ENCODE results near the gene HDAC4. TPM values are rescaled to one million over a fixed set of nuclear protein-coding genes. Genes with fewer than 3 reads are reported as not detected.

The HDAC4 gene
- total RNA-seq, 1 donor from 2014 or later: 11.8 TPM

- no peak overlapping the region for H2AFZ ChIP-seq (ENCODE audit: low read depth, low read length)
- no peaks in the 10 kb centered on the region for H4K20me1 ChIP-seq (ENCODE audit: insufficient read depth, low read length)
- Mint-ChIP-seq H3K9me3 (ENCODE audit: unreplicated experiment) (no peaks in the 10 kb centered on the region), H3K27ac (ENCODE audit: unreplicated experiment) (no peak overlapping the region), H3K4me1 (ENCODE audit: low read depth, unreplicated experiment) (peaks cover 3% of the 10 kb centered on the region), H3K27me3 (ENCODE audit: low read depth, unreplicated experiment) (no peaks in the 10 kb centered on the region), H3K4me3 (ENCODE audit: unreplicated experiment) (no peak overlapping the region), H3K36me3 (ENCODE audit: low read depth, unreplicated experiment) (peaks cover 19% of the 10 kb centered on the region)
- no peak overlapping the region for H3K4me3 ChIP-seq (ENCODE audit: insufficient read depth, low read depth, low read length)
- H3K4me1 ChIP-seq (ENCODE audit: insufficient read depth, low read length): no peaks in the 10 kb centered on the region
- H3K27me3 ChIP-seq (ENCODE audit: insufficient read depth, low read length): no peaks in the 10 kb centered on the region
- FAIRE-seq (no peak), DNase-seq (ENCODE audit: low read depth) (no peak)
- no peak for TF ChIP-seq EZH2 (IDR thresholded peaks at IDR 0.05; ENCODE audit: insufficient read depth, low read length)
- TF ChIP-seq CTCF (IDR thresholded peaks at IDR 0.05; ENCODE audit: insufficient read depth, low read depth, low read length): no peak
- H3K9me3 ChIP-seq (ENCODE audit: insufficient read depth, low read depth, low read length): no peaks in the 10 kb centered on the region
- no peaks in the 10 kb centered on the region for H3K36me3 ChIP-seq (ENCODE audit: insufficient read depth, low read length)
- no peak overlapping the region for H3K27ac ChIP-seq (ENCODE audit: low read depth, low read length)
- no peak overlapping the region for H3K4me2 ChIP-seq (ENCODE audit: low read length)
- H3K9ac ChIP-seq (ENCODE audit: low read length): no peak overlapping the region
- H3K79me2 ChIP-seq (ENCODE audit: insufficient read depth, low read length): no peaks in the 10 kb centered on the region
Measured at GRCh38 chr2:239131521-239131920, 269.3 kb downstream of the HDAC4 start.

- H3K9me3 Mint-ChIP-seq (ENCODE audit: unreplicated experiment): no peaks in the 10 kb centered on the region
- TF ChIP-seq CTCF (IDR thresholded peaks at IDR 0.05; ENCODE audit: insufficient read depth, low read depth, low read length): no peak
- TF ChIP-seq EZH2 (IDR thresholded peaks at IDR 0.05; ENCODE audit: insufficient read depth, low read length): no peak
- H3K27ac Mint-ChIP-seq (ENCODE audit: unreplicated experiment): no peak overlapping the region
- Histone ChIP-seq H3K4me2 (ENCODE audit: low read length) (no peak overlapping the region), H3K27ac (ENCODE audit: low read depth, low read length) (no peak overlapping the region), H3K9me3 (ENCODE audit: insufficient read depth, low read depth, low read length) (no peaks in the 10 kb centered on the region), H3K4me1 (ENCODE audit: insufficient read depth, low read length) (no peaks in the 10 kb centered on the region), H2AFZ (ENCODE audit: low read depth, low read length) (no peak overlapping the region), H3K4me3 (ENCODE audit: insufficient read depth, low read depth, low read length) (no peak overlapping the region), H3K27me3 (ENCODE audit: insufficient read depth, low read length) (no peaks in the 10 kb centered on the region), H4K20me1 (ENCODE audit: insufficient read depth, low read length) (no peaks in the 10 kb centered on the region), H3K79me2 (ENCODE audit: insufficient read depth, low read length) (no peaks in the 10 kb centered on the region), H3K9ac (ENCODE audit: low read length) (no peak overlapping the region), H3K36me3 (ENCODE audit: insufficient read depth, low read length) (no peaks in the 10 kb centered on the region)
- no peak overlapping the region for H3K4me3 Mint-ChIP-seq (ENCODE audit: unreplicated experiment)
- no peaks in the 10 kb centered on the region for H3K27me3 Mint-ChIP-seq (ENCODE audit: low read depth, unreplicated experiment)
- peaks cover 3% of the 10 kb centered on the region for H3K4me1 Mint-ChIP-seq (ENCODE audit: low read depth, unreplicated experiment)
- H3K36me3 Mint-ChIP-seq (ENCODE audit: low read depth, unreplicated experiment): peaks cover 16% of the 10 kb centered on the region
- no peak for DNase-seq (ENCODE audit: low read depth)
- FAIRE-seq: no peak
Measured at GRCh38 chr2:239130786-239131325, 270.0 kb downstream of the HDAC4 start.

- DNase-seq (ENCODE audit: low read depth) (no peak), FAIRE-seq (no peak)
- H3K4me1 ChIP-seq (ENCODE audit: insufficient read depth, low read length): no peaks in the 10 kb centered on the region
- Mint-ChIP-seq H3K9me3 (ENCODE audit: unreplicated experiment) (no peaks in the 10 kb centered on the region), H3K27me3 (ENCODE audit: low read depth, unreplicated experiment) (no peaks in the 10 kb centered on the region), H3K27ac (ENCODE audit: unreplicated experiment) (no peak overlapping the region), H3K36me3 (ENCODE audit: low read depth, unreplicated experiment) (peaks cover 20% of the 10 kb centered on the region), H3K4me3 (ENCODE audit: unreplicated experiment) (no peak overlapping the region), H3K4me1 (ENCODE audit: low read depth, unreplicated experiment) (peaks cover 3% of the 10 kb centered on the region)
- H3K4me3 ChIP-seq (ENCODE audit: insufficient read depth, low read depth, low read length): no peak overlapping the region
- H2AFZ ChIP-seq (ENCODE audit: low read depth, low read length): no peak overlapping the region
- H3K27ac ChIP-seq (ENCODE audit: low read depth, low read length): no peak overlapping the region
- no peaks in the 10 kb centered on the region for H3K79me2 ChIP-seq (ENCODE audit: insufficient read depth, low read length)
- TF ChIP-seq EZH2 (IDR thresholded peaks at IDR 0.05; ENCODE audit: insufficient read depth, low read length) (no peak), CTCF (IDR thresholded peaks at IDR 0.05; ENCODE audit: insufficient read depth, low read depth, low read length) (no peak)
- no peak overlapping the region for H3K4me2 ChIP-seq (ENCODE audit: low read length)
- no peak overlapping the region for H3K9ac ChIP-seq (ENCODE audit: low read length)
- H3K27me3 ChIP-seq (ENCODE audit: insufficient read depth, low read length): no peaks in the 10 kb centered on the region
- no peaks in the 10 kb centered on the region for H3K36me3 ChIP-seq (ENCODE audit: insufficient read depth, low read length)
- H3K9me3 ChIP-seq (ENCODE audit: insufficient read depth, low read depth, low read length): no peaks in the 10 kb centered on the region
- no peaks in the 10 kb centered on the region for H4K20me1 ChIP-seq (ENCODE audit: insufficient read depth, low read length)
Measured at GRCh38 chr2:239130041-239130440, 270.8 kb downstream of the HDAC4 start.
